AG04450 (cell line): Measurements from ENCODE around the gene VPS18. TPM values are rescaled to one million over a fixed set of nuclear protein-coding genes. Genes with fewer than 3 reads are reported as not detected.

Experiments
- CTCF ChIA-PET: fragments of 300-600, 350-600 bp; formaldehyde crosslinking; extraction: SDS; loops from one replicate; lab custom pipeline; 2022; ENCODE audit warnings: antibody characterized with exemption, inconsistent platforms; lab: Charles Lee
- POLR2A ChIA-PET: fragments of 350-600 bp; formaldehyde crosslinking; extraction: SDS; loops from one replicate; lab custom pipeline; 2021; ENCODE audit warnings: antibody characterized with exemption, inconsistent platforms; lab: Yijun Ruan, JAX
- DNase-seq: peaks from one replicate; pipeline ENCODE4 v3.0.0-alpha.2; 2011; ENCODE audit warnings: low read depth, low spot score
- H3K27ac ChIP-seq: one replicate; pipeline ENCODE4 v1.5.1; 2012; ENCODE audit warnings: low read depth, low read length, control low read depth
- H3K27me3 ChIP-seq: one replicate; pipeline ENCODE4 v1.6.0; 2012; ENCODE audit warnings: low read length; ENCODE audit not compliant: control insufficient read depth, insufficient read depth
- H3K4me3 ChIP-seq: 2 replicates; pipeline ENCODE4 v1.5.1; 2011; ENCODE audit warnings: mild to moderate bottlenecking, low read depth, low read length, control low read depth
- H3K9me3 ChIP-seq: 2 replicates; pipeline ENCODE4 v1.5.1; 2012; ENCODE audit warnings: low read length; ENCODE audit not compliant: control insufficient read depth, insufficient read depth
- polyA plus RNA-seq: library from polyadenylated mRNA; depleted of rRNA; stranded (reverse); fragments of >200 nt; gene quantifications from 2 replicates; pipeline ENCODE4 v1.2.3, GENCODE V29; 2011
- TF ChIP-seq, protein P1 (sequence below): IDR thresholded peaks from 2 replicates; pipeline ENCODE4 v1.5.1; 2011; ENCODE audit warnings: low read depth, low read length, control low read depth, inconsistent platforms

The VPS18 gene
- polyA plus RNA-seq, 1 experiment, result 18.7 TPM

GRCh38 chr15:40869686-40870085, 24.6 kb upstream of the VPS18 start:
- ChIA-PET POLR2A (no interaction called here), CTCF (interaction anchor here (0.6 to 0.9 kb wide), 2 partner anchors 20 to 168 kb away, joined by 3 to 10 read pairs; no protein-coding TSS in a partner anchor)
- no peak for DNase-seq
- no peak overlapping the region for H3K4me3 ChIP-seq
- H3K9me3 ChIP-seq, result no peaks in the 10 kb centered on the region
- peak overlapping the region; percentile 11 for H3K27ac ChIP-seq
- H3K27me3 ChIP-seq, result peaks cover 12% of the 10 kb centered on the region
- TF ChIP-seq, protein P1, sequence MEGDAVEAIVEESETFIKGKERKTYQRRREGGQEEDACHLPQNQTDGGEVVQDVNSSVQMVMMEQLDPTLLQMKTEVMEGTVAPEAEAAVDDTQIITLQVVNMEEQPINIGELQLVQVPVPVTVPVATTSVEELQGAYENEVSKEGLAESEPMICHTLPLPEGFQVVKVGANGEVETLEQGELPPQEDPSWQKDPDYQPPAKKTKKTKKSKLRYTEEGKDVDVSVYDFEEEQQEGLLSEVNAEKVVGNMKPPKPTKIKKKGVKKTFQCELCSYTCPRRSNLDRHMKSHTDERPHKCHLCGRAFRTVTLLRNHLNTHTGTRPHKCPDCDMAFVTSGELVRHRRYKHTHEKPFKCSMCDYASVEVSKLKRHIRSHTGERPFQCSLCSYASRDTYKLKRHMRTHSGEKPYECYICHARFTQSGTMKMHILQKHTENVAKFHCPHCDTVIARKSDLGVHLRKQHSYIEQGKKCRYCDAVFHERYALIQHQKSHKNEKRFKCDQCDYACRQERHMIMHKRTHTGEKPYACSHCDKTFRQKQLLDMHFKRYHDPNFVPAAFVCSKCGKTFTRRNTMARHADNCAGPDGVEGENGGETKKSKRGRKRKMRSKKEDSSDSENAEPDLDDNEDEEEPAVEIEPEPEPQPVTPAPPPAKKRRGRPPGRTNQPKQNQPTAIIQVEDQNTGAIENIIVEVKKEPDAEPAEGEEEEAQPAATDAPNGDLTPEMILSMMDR, result no peak

DNA sequence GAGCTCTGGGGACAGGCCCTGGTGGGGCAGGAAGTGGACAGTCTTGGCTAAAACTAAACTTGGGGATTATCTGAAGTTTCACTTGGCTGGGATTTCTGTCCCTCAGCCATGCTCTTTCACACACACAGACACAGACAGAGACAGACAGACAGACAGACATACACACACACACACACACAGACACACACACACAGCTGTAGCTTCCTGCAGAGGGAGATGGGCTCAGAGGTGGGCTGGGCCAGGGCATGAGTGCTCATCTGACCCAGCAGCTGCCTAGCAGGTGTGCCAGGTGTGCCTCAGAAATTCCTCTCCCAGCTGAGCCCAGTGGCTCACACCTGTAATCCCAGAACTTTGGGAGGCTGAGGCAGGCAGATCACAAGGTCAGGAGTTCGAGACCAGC, 23.5 kb upstream of the VPS18 start:
- POLR2A ChIA-PET, result interaction anchor here (0.6 kb wide), 1 partner anchor 542 kb away, joined by 9 read pairs; no protein-coding TSS in a partner anchor

GRCh38 chr15:40871749-40872617, 22.3 kb upstream of the VPS18 start:
- TF ChIP-seq, protein P1, result no peak
- no peak overlapping the region for H3K4me3 ChIP-seq
- no peaks in the 10 kb centered on the region for H3K9me3 ChIP-seq
- ChIA-PET CTCF (interaction anchor here (0.6 to 2.5 kb wide), 3 partner anchors 20 to 988 kb away, joined by 3 to 9 read pairs (median 6); partner anchors contain the start of gene VPS18), POLR2A (interaction anchor here (0.6 kb wide), 1 partner anchor 14 kb away, joined by 3 read pairs; no protein-coding TSS in a partner anchor)
- no peak overlapping the region for H3K27ac ChIP-seq
- peaks cover 12% of the 10 kb centered on the region for H3K27me3 ChIP-seq
- no peak for DNase-seq

More for the DNA sequence above, 23.5 kb upstream of the VPS18 start:
- H3K9me3 ChIP-seq, result no peaks in the 10 kb centered on the region
- DNase-seq, result no peak
- H3K4me3 ChIP-seq, result no peak overlapping the region
- no peak overlapping the region for H3K27ac ChIP-seq
- CTCF ChIA-PET, result interaction anchor here (1.4 to 2.5 kb wide), 2 partner anchors 21 to 23 kb away, joined by 6 to 9 read pairs; partner anchors contain the start of gene VPS18
- TF ChIP-seq, protein P1, result no peak
- peaks cover 12% of the 10 kb centered on the region for H3K27me3 ChIP-seq

- POLR2A ChIA-PET, result no interaction called here
- TF ChIP-seq, protein P1, result no peak
- H3K27me3 ChIP-seq, result peaks cover 12% of the 10 kb centered on the region
- no peaks in the 10 kb centered on the region for H3K9me3 ChIP-seq
- DNase-seq, result no peak
- H3K27ac ChIP-seq, result no peak overlapping the region
- peak overlapping the region; percentile 58 for H3K4me3 ChIP-seq
- CTCF ChIA-PET, result interaction anchor here (0.7 to 2.5 kb wide), 6 partner anchors 9 to 80 kb away, joined by 3 to 9 read pairs (median 3); partner anchors contain the start of gene VPS18
Measured at GRCh38 chr15:40872791-40873693, 21.2 kb upstream of the VPS18 start.
